Non-pigmented ciliary epithelial cell (primary cell): ENCODE data around the gene ADTRP.

Experiments
- DNase-seq: peaks from one replicate; pipeline ENCODE4 v3.0.0-alpha.2; 2010; ENCODE audit warnings: low read depth

Gene ADTRP, protein sequence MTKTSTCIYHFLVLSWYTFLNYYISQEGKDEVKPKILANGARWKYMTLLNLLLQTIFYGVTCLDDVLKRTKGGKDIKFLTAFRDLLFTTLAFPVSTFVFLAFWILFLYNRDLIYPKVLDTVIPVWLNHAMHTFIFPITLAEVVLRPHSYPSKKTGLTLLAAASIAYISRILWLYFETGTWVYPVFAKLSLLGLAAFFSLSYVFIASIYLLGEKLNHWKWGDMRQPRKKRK

DNA sequence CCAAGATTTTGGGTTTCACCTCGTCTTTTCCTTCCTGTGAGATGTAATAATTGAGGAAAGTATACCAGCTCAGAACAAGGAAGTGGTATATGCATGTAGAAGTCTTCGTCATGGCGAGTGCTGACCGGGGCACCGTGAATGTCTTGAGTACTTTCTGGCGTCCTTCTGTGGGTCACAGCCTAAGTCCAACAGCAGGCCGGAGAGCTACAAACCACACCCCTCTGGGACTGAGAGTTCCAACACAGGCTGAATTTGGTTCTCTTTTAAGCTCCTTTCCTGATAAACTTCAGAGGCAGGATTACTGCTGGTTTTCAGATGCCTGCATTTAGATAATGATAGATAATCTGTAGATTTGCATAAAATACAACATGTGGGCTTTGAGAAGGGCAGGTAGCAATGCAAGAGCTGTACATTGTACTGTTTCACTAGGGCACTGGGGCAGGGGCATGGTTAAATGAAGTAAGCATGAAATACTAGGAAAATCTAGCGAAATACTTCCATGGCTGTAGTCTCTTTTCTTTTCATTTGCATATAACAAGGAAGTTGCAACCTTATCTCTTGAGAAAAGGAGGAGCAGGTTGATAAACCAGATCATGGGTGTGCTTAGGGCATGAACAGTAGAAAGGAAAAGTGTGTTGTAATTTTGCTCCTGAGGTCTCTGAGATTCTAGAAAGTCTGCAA is at the start of gene ADTRP:
Gene ADTRP (minus strand): TSS at position 156 of the 681 bp plus-strand sequence. CDS start 44 bp downstream, at position 112.
- no peak for DNase-seq

DNA sequence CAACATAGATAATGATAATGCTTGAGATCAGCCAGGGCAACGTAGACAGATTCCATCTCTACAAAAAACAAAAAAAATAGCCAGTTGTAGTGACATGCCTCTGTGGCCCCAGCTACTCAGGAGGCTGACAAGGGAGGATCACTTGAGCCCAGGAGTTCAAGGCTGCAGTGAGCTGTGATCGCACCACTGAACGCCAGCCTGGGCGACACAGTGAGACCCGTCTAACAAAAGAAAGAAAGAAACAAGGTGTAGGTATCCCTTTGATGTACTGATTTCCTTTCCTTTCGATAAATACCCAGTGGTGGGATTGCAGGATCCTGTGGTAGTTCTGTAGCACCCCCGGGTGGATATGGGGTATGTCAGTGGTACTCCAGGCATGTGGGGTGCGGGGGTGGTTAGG is 48.2 kb upstream of the ADTRP start:
- DNase-seq = no peak

DNA sequence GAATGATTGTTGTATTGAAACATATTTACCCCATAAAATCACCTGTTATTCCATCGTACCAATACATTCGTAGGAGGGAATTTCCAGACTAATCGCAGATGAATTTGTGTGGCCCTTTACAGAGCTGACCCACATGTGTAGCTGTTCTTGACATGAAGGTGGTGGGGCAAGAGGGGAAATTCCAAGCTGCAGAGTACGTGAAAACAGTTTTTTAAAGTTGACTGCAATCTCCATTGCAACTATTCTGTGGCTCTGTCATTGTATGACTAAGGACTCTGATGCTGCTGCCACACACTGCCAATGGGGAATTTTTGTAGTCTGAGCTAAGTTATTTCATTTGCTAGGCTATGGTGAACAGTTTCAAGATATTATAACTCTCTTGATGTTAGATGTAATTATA is 46.4 kb upstream of the ADTRP start:
- no peak for DNase-seq

DNA sequence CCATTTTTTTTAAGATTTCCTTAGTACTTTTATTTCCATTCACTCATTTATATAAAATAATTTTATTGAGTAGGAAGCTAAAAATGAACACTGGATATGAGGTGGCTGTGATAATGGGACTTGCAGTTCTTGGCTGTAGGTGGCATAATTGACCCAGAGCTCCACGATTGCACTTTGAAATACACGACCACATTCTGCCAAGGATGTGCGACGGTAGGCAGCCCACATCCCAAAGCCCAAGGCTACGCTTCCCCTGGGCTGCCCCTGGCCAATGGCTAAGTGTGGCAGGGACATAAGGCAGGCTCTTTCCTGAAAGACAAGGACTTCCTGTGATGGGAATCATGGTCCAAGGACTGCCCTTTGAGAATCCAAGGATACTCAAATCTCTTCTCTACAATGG is 43.7 kb upstream of the ADTRP start:
- no peak for DNase-seq

DNA sequence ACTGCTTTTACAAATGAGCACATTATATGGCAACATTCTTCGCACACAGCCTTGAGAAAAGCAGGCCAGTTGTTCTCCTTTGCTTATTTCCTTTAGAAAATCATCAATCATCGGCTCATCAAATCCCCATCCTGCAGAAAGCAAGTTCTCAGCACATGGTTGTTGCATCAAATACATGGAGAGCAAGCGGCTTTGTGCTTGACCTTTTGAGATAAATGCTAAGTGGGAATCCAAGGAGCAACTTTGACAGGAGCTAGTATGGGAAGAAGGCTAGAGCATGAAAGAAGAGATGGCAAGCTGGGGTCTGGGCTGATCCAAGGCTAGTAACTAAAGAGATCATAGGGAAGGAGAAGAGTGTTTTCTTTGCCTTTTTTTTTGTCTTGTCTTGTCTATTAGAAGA is 43.2 kb upstream of the ADTRP start:
- DNase-seq = no peak

DNA sequence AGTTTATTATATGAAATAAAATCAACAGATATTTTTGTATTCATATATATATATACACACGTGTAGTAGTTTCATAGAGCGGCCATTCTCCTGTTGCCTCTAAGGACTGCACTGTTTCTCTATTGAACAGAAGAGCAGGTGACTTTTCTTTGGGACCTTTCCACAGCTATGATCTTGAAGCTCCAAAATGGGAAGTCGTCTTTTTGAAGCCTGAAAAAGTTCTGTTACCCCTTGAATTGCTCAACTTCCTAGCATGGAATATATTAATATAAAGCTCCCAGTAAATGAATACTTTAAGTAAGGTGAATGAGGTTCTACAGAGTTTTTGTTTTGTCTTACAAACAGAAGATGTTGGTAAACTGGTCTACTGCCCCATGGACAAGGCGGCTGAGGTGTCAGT is 42.2 kb upstream of the ADTRP start:
- no peak for DNase-seq

DNA sequence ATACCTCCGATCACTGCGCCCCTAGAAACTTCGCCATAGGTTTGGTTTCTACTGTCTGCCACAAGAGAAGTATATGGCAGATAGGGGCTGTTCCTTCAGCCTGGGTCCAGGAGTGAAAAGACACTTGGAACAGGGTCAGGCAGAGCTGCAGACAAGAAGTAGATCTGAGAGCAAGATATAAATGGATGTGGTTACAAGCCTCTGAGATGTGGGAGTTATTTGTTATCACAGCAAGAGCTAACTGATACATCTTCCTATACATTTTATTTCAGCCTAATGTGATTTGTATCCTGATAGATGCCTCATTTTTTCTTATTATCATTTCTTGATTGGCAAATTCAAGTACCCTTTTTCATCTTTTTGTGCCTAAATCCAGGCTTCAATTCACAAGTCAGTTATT is 40.9 kb upstream of the ADTRP start:
- no peak for DNase-seq

DNA sequence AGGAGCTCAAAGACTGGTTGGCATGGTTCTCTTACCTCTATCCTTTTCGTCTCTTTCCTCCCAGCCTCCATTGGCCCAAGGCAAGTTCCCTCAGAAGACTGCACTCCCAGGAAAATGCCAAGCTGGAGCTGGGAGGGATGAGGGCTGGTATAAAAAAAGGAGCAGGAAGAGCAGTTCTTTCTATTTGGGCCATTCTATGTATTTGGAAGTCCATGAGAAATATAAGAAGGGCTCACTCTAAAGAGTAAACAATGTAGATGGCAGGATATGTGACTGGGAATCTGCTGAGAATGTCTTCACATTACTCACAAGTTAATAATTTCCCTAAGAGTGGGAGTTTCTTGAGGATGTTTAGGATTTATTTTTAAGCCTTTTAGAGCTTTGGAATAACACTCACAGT is 36.6 kb upstream of the ADTRP start:
- DNase-seq = no peak

DNA sequence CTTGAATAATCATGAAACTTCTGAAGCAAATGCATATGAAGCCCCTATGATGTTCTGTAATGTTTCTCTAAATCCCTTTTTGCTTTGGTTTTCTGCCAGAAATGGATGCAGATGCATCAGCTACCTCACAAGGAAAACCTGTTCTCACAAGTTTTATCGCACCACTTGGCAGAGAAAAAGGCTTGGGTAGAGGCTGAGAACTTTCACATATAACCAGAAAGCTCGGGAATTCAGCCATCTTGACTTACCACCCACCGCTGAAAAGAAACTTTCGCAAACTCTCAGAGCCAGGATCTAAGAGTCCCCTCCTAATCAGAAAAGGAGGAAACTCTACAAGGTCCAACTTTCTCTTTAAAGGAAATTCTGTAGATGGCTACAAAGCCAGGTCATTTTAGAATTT is 36.2 kb upstream of the ADTRP start:
- no peak for DNase-seq

DNA sequence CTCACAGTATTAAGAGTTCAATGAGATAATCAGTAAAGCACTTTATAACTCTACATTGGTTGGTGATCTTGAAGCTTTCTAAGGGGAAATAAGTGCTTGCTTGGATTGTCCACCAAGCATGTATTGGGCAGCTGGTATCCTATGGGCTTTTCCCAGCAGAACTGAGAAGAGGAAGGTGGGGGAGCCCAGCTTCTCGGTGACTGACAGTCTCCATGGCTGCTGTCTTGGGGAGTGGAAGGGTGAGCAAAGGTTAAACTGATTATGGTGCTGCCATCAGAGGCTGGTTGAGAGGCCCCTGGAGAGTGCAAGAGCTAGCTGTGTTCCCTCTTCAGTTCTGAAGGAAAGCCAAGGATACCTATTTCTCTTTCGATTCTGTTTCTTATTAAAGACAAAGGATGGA is 35.5 kb upstream of the ADTRP start:
- DNase-seq = no peak

DNA sequence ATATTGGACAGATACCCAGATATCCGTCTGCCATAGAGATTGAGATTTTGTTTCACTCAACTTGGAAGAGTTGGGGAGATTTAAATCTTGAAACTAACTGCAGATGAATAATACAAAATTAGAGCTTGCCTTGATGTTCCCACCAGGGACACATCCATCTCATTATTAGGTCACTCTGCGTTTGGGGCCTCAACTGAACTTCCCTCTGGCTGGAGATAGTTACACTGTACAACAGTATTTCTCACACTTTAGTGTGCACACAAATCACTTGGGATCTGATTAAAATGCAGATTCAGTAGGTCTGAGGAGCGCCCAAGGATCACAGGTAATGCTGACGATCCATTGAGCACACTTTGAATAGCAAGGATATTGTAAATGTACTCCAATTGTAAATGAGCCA is 35.0 kb upstream of the ADTRP start:
- no peak for DNase-seq

DNA sequence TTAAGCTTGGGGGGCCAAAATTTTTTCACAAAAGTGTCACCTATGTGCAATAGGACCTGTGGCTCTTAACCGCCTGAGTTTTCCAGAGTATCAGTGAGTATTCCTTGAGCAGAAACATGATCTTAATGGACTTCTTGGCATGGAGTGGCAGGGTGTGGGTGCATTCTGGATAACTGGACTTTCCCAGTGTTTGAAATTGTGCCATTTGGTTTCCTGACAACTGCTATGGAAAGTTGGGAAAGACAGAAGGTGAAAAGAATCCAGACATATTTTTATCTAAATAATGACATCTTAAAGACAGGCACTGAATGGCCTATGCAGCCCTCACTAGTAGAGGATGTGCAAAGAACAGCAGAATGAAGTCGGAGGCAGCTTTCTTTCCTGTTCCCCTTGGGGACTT is 34.3 kb upstream of the ADTRP start:
- no peak for DNase-seq

DNA sequence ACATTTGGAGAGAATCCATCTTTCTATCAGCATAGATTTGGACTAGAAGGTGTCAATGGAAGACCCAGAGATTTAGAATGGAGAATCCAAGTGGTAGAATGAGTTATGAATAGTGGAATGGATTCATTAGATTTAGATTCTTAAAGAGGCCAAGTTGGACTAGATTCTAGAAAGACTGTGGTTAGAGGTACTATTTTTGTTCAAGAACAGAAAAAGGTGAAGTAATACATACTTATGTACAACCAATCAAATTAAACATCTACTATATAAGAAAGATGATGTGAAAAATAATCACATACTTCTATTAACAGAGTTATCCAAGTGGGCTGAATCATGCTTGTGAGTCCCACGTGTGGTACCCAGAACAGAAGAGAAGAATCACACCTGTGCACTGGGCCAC is 33.8 kb upstream of the ADTRP start:
- DNase-seq = no peak

DNA sequence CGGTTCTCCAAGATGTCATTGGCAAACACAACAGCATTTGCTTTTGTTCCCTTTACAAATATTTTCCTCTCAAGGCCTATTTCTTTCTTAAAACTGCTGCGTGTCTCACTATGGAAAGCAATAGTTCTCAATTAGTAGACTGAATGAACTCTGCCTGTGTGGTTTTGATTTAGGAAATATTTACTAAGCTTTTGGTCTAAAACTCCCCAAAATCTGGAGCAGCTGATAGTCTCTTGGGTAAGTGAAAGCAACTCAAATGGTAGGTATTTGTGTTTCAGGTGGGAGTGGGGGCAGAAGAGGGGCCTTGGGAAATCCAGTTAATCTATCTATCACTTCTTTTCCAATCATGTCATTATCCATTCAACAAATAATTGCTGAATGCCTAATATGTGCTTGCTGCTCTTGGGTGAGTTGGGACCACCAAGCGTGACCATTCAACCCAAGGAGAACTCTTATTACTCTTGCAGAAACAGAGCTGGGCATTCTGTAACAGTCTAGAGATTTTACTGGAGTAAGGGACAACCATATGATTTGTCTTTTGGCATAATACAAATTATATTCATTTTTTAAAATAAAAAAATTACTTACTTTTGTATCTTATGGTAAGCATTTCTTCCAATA is 33.2 kb upstream of the ADTRP start:
- no peak for DNase-seq

DNA sequence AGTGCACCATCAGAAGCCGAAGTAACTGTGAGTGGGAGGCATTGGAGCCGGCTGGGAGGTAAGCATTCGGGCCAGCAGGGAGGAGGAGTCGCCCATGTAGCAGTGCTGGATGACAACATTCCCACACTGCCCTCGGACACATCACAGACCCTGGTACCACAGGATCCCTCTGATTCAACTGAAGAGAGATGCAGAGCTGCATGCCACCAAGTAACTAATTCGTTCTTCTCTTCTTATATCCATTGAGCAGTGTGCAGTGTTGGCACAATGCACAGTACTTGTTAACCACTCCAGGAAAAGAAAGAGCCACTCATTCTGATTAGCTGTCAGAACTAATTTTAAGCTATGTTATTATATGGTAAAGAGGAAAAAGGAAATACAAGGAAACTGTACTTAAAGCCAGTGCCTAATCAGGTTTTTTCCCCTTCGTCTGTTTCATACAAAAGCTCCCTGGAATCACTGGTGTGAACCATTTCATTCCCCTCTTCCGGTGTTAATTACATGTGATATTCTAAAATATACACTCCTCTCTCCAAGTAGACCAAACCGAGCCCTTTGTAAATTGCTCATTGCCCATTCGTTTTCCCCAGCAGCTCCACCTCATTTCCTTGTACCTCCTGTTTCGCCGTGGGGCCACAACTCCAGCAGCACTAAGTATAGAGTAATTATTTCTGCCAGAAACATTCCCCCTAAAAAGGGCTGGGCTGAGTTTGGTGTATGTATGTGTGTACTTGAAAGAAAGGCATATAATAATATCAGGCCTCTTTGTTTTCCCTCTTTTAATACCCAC is 32.4 kb upstream of the ADTRP start:
- no peak for DNase-seq

DNA sequence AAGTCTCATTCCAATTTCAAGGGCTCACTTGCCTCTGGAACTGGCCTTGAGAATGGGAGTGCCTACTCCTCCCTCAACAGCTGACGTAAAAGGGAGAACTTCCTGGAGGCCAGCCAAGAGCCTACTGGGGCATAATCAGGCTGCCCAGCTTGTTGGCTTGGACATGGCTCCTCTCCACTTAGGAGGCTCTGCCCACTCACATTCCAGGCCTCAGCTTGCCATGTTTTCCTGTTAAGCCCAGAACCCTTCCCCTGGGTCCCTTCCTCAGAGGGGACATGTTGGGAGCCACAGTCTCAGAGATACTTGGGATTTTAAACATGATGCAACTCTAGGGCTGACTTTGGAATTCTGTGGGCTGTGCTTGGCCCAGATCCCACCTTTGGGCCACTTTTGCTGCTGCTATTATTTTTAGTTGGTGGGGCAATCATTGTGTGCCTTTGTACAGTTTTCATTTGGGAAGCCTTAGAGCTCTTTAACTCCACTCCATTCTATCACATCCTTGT is 31.5 kb upstream of the ADTRP start:
- DNase-seq = no peak

DNA sequence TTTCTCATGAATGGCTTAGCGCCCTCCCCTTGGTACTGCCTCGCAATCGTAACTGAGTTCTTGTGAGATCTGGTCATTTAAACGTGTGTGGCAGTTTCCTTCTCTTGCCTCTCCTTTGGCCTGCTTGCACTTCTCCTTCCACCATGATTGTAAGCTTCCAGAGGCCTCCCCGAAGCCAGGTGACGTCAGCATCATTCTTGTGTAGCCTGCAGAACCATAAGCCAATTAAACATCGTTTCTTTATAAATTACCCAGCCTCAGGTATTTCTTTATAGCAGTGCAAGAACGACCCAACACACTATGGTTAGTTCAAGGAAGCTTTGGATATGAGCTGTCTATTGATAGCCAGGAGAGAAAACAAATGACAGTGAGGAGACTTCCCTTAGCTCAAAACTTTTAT is 29.5 kb upstream of the ADTRP start:
- DNase-seq = no peak

DNA sequence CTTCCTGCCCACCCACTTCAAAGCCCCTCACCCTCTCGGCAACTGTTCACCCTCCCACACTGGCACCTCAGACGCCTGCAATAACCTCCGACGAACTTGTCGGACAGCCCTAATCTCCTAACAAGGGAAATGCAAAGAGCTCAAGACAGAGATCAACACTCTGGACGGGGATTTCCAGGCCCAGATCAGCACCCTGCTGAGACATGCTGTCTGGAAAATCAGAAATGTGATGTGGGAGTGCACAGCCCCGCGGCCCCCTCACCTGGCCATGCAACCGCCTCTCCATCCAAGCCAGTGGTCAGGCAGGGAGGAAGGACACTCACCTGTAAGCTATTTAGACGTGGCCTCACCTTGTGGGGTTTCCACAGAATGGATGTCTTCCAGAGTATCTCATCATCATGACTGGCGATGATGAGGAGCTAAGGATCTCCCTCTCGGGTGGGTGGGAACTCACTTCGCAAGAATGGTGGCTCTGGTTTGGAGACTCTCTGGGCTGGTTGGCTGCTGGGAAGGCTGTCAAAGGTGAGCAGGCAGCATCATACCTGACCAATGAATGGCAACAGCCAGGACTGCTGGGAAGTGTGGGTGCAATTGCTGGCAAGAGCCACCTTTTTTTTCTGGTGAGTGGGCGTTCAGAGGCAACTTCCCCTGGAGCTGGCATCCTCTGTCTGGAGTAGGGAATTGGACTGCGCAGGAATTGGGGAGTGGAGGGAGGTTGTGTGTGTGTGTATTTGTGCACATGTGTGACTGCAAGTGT is 28.1 kb upstream of the ADTRP start:
- DNase-seq = no peak

DNA sequence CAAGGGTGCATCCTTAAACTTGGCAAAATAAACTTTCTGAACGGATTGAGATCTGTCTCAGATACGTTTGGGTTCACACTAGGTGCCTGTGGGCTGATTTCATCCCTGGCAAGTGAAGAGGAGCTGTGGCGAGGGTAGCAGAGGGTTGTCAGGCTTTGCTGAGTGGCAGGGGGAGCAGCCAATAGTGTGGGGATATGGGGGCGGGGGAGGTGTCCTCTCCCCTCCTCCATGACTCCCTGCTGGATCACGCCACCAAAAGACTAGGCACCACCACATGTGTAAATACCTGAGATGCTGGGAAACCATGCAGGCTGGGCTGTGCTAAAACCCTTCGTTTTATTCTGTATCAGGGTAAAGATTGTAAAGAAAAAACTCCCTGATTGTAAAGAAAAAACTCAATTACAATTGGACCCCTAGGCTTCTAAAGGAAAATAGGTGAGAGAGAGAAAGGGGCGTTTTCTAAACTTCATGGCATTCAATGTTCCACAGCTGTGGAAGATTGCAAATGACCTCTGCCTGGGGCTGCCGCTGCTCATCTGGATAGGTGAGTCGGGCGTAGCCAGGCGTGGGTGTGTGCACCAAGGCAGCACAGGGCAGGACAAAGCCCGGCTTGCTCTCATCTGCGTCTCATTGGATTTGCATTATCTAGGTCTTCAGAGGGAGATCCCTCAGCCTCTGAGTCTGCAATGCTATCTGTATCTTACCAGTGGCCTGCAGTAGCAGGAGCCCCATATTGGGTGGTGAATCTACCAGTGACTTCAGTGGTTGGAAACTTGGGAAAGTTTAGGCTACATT is 26.9 kb upstream of the ADTRP start:
- DNase-seq = no peak

DNA sequence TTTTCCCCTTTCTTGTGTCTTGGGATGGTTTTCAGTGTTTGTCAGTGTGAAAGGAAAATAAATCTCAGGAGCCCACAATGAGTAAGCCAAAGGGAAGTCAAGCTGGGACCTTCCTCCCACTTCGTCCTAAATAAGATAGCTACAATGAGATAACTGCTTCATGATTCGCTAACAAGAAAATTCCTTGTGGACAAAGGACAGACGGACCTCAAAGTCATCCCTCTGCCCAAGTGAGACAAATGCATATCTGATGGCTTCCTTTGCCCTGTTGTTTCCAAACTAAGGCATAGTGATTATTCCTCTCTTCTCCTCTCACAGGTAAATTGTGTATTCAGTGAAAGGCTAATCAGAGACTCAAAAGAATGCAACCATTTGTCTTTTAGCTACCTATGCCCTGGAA is 26.1 kb upstream of the ADTRP start:
- no peak for DNase-seq

DNA sequence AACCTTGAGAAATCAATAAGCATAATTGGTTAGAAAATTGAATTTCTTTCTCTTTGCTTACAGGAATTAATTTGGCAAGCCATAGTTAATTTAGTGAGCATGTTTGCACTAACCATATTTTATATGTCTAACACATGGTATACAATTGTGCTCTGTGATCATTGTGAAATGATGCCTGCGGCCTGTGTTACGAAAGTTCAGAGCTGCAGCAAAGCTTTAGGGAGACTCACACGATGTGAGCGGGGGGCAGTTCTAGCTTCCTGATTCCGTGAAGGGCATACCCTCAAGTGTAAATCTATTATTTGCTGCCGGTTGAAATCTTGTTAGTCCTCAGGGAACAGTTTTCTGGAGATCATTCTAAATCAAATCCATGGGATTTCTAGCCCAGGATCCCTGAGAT is 25.5 kb upstream of the ADTRP start:
- no peak for DNase-seq
